Tibial artery (tissue), 4 donors: ENCODE data around the gene SYNE3.
A peak's percentile ranks its signal among the peaks of the same experiment; 100 is the strongest.

Experiments
- DNase-seq, 2 donors: peaks; one replicate each; pipeline ENCODE4 v3.0.0-alpha.2; 2019
- H3K27ac ChIP-seq, 2 donors: fragments of 200-600 bp; sonication (generic) in 1 of 2; 1 replicate in 1 of 2; 2 replicates in 1 of 2; pipeline ENCODE4 v1.5.1; 2018 to 2019; ENCODE audit warnings: mild to moderate bottlenecking in 1 of 2
- H3K27me3 ChIP-seq, 2 donors: fragments of 200-600 bp; sonication (generic) in 1 of 2; one replicate each; pipeline versions ENCODE4 v1.5.1 to v1.6.0; 2016 to 2019
- H3K36me3 ChIP-seq, 3 donors: fragments of 200-600 bp; sonication (generic) in 2 of 3; one replicate each; pipeline ENCODE4 v1.5.1; 2016 to 2019; ENCODE audit warnings: mild to moderate bottlenecking in 2 of 3
- H3K4me1 ChIP-seq, 4 donors: fragments of 200-600 bp; sonication (generic) in 2 of 4; 1 replicate in 3 of 4; 2 replicates in 1 of 4; pipeline ENCODE4 v1.5.1; 2016 to 2019
- H3K4me3 ChIP-seq, 2 donors: fragments of 200-600 bp; sonication (generic) in 1 of 2; 1 replicate in 1 of 2; 2 replicates in 1 of 2; pipeline ENCODE4 v1.5.1; 2018 to 2019; ENCODE audit warnings: mild to moderate bottlenecking in 2 of 2
- H3K9me3 ChIP-seq, 3 donors: fragments of 200-600 bp; sonication (generic) in 1 of 3; one replicate each; pipeline ENCODE4 v1.5.1; 2016 to 2019
- intact Hi-C: fragments of 100-400 bp; cut with DNase I; formaldehyde crosslinking; loops from one replicate; pipeline ENCODE4 v1.15.0; 2023; ENCODE audit warnings: low total_unique reads
- TF ChIP-seq, protein P1 (sequence below), 2 experiments: fragments of 200-600 bp in 1 of 2; fragments of 450-650 bp in 1 of 2; IDR thresholded peaks; one replicate each; pipeline ENCODE4 v1.5.1; 2017 to 2019; ENCODE audit warnings: antibody characterized with exemption in 2 of 2, mild to moderate bottlenecking in 1 of 2, moderate library complexity in 1 of 2

SYNE3 gene

DNA sequence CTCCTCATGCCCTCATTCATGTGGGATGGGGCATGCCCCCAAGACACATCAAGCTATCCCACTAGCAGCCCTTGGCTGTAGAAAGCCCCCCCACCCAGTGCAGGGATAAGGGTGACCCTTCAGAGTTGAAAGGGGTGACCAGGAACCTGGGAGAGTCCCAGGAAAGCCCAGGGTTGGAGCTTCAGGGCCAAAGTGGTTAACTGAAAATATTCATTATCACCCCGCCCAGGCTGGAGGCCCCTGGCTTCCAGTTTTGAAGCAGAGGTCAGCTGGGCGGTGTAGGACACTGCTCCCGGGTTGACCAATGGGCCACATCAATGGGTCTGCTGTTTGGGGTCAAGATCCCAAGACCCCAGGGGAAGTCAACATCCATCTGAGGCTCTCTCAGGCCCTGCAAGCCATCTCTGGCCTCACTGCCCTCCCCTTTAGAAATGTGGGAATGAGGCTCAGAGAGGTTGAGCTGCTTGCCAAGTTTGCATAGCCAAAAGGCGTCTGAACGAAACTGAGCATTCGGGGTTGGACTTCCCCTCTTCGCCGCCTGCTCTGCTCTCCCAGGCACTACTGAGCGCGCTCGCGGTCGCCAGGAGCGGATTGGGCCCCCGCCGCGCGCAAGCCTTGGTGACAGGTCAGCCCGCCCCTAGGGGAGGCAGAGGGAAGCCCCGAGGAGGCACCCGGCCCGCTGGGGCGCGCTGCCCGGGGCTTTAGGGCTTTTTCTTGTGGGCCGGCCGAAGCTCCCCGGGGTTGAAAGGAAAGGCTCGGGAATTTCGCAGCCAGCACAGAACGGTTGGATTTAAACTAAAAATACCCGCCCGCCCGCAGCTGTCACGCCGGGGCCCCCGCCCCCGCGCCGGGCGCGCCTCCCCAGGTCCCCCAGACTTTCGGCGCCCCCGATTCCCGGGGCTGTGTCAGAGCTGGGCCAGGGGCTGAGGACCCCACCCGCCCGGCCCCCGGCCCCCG, 576 bp downstream of the SYNE3 start:
- Histone ChIP-seq H3K4me1 (peaks cover 0 to 62% (median 55%) of the 10 kb centered on the region in 4 donors), H3K4me3 (peak overlapping the region; percentile 76 to 86), H3K9me3 (no peaks in the 10 kb centered on the region), H3K27me3 (no peaks in the 10 kb centered on the region), H3K36me3 (no peaks in the 10 kb centered on the region), H3K27ac (peak overlapping the region; percentile 85 to 86)
- intact Hi-C loops = loop anchor here (5.0 to 10.0 kb wide), 2 partner anchors 34 to 201 kb away; partner anchors contain the start of gene CLMN
- TF ChIP-seq, protein P1, sequence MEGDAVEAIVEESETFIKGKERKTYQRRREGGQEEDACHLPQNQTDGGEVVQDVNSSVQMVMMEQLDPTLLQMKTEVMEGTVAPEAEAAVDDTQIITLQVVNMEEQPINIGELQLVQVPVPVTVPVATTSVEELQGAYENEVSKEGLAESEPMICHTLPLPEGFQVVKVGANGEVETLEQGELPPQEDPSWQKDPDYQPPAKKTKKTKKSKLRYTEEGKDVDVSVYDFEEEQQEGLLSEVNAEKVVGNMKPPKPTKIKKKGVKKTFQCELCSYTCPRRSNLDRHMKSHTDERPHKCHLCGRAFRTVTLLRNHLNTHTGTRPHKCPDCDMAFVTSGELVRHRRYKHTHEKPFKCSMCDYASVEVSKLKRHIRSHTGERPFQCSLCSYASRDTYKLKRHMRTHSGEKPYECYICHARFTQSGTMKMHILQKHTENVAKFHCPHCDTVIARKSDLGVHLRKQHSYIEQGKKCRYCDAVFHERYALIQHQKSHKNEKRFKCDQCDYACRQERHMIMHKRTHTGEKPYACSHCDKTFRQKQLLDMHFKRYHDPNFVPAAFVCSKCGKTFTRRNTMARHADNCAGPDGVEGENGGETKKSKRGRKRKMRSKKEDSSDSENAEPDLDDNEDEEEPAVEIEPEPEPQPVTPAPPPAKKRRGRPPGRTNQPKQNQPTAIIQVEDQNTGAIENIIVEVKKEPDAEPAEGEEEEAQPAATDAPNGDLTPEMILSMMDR (IDR thresholded peaks at IDR 0.05) = peak; percentile 33 to 48
- DNase-seq = peak; percentile 74 to 88

DNA sequence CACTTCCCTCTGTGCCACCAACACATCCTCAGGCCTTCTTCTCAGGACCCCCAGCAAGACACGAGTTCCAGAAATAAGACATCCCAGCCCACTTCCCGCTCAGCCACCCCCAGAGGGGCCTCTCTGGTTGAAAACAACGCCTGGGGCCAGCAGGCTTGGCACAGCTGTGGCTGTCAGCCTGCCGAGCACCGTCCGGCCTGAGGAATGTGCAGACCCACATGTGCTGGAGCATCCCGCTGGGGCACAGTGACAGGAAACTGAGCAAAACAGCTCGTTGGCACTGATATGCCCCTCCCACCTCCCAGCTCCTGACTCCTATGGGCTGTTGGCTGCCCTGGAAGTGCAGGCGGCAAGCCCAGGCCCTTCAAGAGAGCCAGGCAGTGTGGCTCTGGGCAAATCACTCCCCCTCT, 1.4 kb downstream of the SYNE3 start:
- DNase-seq = peak; percentile 70 to 81
- H3K27me3 ChIP-seq = no peaks in the 10 kb centered on the region
- H3K4me1 ChIP-seq = peaks cover 0 to 56% (median 51%) of the 10 kb centered on the region in 4 donors

DNA sequence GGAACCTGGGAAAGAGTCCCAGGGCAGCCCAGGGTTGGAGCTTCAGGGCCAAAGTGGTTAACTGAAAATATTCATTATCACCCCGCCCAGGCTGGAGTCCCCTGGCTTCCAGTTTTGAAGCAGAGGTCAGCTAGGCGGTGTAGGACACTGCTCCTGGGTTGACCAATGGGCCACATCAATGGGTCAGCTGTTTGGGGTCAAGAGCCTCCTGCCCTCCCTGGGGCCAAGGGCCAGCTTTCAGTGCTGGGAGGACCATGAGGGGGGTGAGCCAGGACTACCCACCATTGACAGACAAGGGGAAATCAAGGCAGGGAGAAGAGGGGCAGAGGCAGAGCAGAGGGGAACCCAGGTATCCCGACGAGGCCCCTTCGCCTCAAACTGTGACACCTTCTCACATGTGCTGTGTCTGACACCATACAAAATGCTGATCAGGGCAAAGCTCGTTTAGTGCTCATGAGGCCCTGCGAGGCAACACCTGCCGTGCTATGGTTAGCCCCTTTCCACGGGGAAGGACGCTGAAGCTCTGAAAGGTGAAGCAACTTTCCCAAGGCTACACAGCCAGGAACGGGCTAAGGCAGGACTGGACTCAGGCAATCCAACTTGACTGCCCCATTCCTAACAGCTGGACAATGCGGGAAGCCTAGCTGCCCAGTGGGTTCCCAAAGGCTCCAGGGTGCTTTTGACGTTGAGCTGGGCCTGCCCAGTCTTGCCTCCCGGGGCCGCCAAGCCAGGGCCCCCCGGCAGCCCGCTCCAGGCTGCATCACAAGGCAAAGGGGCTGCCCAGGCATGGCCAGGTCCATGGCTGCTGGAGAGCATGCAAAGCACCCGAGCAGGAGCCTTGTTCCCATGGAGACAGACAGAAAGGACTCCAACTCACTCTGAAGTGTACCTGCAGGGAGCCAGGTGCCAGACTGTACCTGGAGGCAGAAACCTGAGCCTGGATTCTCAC, 2.0 kb downstream of the SYNE3 start:
- Histone ChIP-seq H3K4me3 (peak overlapping the region; percentile 76 to 86), H3K27me3 (no peaks in the 10 kb centered on the region), H3K27ac (peak overlapping the region; percentile 85 to 86), H3K9me3 (no peaks in the 10 kb centered on the region), H3K36me3 (peaks cover 0 to 7% (median 0%) of the 10 kb centered on the region in 3 donors), H3K4me1 (peaks cover 0 to 50% (median 45%) of the 10 kb centered on the region in 4 donors)
- intact Hi-C loops = loop anchor here (5.0 to 10.0 kb wide), 2 partner anchors 32 to 200 kb away; partner anchors contain the start of gene CLMN
- no peak for DNase-seq
- TF ChIP-seq, protein P1 (IDR thresholded peaks at IDR 0.05) = no peak

More for the DNA sequence above, 1.4 kb downstream of the SYNE3 start:
- H3K27ac ChIP-seq = peak overlapping the region; percentile 85 to 86
- no peaks in the 10 kb centered on the region for H3K9me3 ChIP-seq
- H3K36me3 ChIP-seq = no peaks in the 10 kb centered on the region
- peak overlapping the region; percentile 76 to 86 for H3K4me3 ChIP-seq
- TF ChIP-seq, protein P1 (IDR thresholded peaks at IDR 0.05) = no peak
- intact Hi-C loops = loop anchor here (5.0 to 10.0 kb wide), 2 partner anchors 33 to 200 kb away; partner anchors contain the start of gene CLMN

DNA sequence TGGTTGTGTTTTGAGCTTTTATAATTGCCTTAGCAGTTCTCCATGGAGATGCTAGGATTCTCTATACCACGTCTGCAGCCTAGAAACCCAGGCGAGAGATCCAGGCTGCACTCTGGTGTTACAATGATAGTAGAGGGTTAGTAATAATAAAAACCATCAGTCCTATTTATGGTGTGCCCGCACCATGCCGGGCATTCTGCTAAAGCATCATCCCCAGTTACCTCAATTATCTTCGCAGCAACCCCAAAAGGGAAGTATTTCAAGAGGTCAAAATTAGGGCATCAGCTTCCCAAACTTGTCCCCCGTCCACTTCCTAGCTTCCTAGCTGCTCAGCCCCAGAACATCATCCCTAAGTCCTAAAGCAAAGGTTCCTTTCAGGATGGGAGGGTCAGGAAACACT, 3.2 kb downstream of the SYNE3 start:
- no peak for DNase-seq
- peaks cover 0 to 8% (median 0%) of the 10 kb centered on the region in 3 donors for H3K36me3 ChIP-seq
- intact Hi-C loops = loop anchor here (10.0 kb wide), 1 partner anchor 198 kb away; the partner anchor contains the start of gene CLMN
- no peaks in the 10 kb centered on the region for H3K9me3 ChIP-seq
- no peak overlapping the region for H3K4me3 ChIP-seq
- H3K27ac ChIP-seq = no peak overlapping the region
- H3K27me3 ChIP-seq = no peaks in the 10 kb centered on the region
- TF ChIP-seq, protein P1 (IDR thresholded peaks at IDR 0.05) = no peak
- H3K4me1 ChIP-seq = peaks cover 0 to 48% (median 36%) of the 10 kb centered on the region in 4 donors

DNA sequence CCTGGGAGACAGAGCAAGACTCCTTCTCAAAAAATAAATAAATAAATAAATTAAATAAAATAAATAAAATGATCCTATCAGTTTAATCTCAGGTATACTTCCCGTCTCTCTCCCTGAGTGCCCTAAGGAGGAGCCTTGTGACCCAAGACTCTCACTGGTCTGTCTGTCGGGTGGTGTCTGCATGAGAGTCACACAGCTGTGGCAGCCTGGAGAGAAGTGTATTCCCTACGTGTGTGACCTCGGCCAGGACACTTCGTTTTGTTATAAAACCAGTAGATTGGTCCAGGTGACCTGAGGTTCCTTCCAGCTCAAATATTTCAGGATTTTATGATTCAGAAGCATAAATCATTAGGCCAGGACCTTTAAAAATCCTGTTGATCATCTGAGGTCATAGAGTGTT, 4.8 kb downstream of the SYNE3 start:
- Histone ChIP-seq H3K9me3 (no peaks in the 10 kb centered on the region), H3K36me3 (peaks cover 0 to 8% (median 0%) of the 10 kb centered on the region in 3 donors), H3K27ac (peak overlapping the region in 1 of 2 donors; percentile 10), H3K4me1 (peaks cover 0 to 48% (median 33%) of the 10 kb centered on the region in 4 donors), H3K4me3 (no peak overlapping the region), H3K27me3 (no peaks in the 10 kb centered on the region)
- DNase-seq = no peak
- TF ChIP-seq, protein P1 (IDR thresholded peaks at IDR 0.05) = no peak
- intact Hi-C loops = loop anchor here (10.0 kb wide), 1 partner anchor 197 kb away; the partner anchor contains the start of gene CLMN
